Measurements from ENCODE around the gene STRAP. TPM values are rescaled to one million over a fixed set of nuclear protein-coding genes. Genes with fewer than 3 reads are reported as not detected.

The STRAP gene
- total and polyA plus RNA-seq, 2 of the 8 experiments (the other 6 are each of a cell fraction or from before 2014, with no cell fraction given) = 107 to 251 TPM

- no peak for TF ChIP-seq TBP (IDR thresholded peaks at IDR 0.05; ENCODE audit: low read depth, low read length)
These were observed 29.8 kb upstream of the STRAP start (continued) for GRCh38 chr12:15852383-15852782.

All from H1 (cell line).